ENCODE results near the gene AURKA. TPM values are rescaled to one million over a fixed set of nuclear protein-coding genes. Genes with fewer than 3 reads are reported as not detected.

The AURKA gene
- polyA plus RNA-seq, 1 donor (not counting 4 experiments of a cell fraction or from before 2014, with no cell fraction given) = 36.1 TPM

DNA sequence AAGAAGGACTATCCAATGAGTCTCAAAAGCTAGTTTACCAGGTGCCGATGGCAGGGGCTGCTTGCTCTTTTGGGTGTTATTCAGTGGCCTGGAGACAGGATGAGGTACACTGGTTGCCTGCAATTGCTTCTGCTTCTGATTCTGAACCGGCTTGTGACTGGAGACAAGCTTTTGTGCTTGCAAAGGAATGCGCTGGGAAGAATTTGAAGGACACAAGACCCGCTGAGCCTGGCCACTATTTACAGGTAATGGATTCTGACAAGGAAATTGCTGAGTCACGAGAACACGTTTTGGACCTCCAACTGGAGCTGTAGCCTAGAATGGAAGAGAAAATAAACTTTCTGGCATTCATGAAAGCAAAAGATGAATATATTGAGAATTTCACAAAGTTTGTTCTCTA, 5.8 kb downstream of the AURKA start:
- Histone ChIP-seq H3K4me2 (ENCODE audit: control insufficient read depth, extremely low read depth, insufficient read depth, low read depth, low read length) (no peak overlapping the region), H3K27ac (ENCODE audit: control insufficient read depth, insufficient read depth, low read length) (no peak overlapping the region), H2AFZ (ENCODE audit: control insufficient read depth, low read length) (no peak overlapping the region), H3K9me3 (ENCODE audit: control insufficient read depth, low read depth, low read length) (no peaks in the 10 kb centered on the region), H4K20me1 (ENCODE audit: control insufficient read depth, extremely low read depth, insufficient read depth, low read length) (no peaks in the 10 kb centered on the region), H3K9ac (ENCODE audit: control insufficient read depth, extremely low read depth, insufficient read depth, low read length) (no peak overlapping the region), H3K79me2 (ENCODE audit: control insufficient read depth, insufficient read depth, low read length) (peaks cover 56% of the 10 kb centered on the region), H3K4me1 (ENCODE audit: control insufficient read depth, extremely low read depth, insufficient read depth, low read length) (peaks cover 4% of the 10 kb centered on the region), H3K36me3 (ENCODE audit: control insufficient read depth in 2 of 2, extremely low read depth in 1 of 2, insufficient read depth in 2 of 2, low read length in 2 of 2) (peaks cover 7 to 13% of the 10 kb centered on the region in 2 experiments), H3K27me3 (ENCODE audit: control insufficient read depth, extremely low read depth, insufficient read depth, low read length) (no peaks in the 10 kb centered on the region), H3K9me1 (ENCODE audit: control insufficient read depth, extremely low read depth, insufficient read depth, low read length) (no peaks in the 10 kb centered on the region), H3K4me3 (ENCODE audit: control insufficient read depth in 2 of 3, extremely low read depth in 1 of 3, insufficient read depth in 2 of 3, low read depth in 1 of 3, low read length in 3 of 3) (no peak overlapping the region)
- dilution Hi-C loops (cut with MboI; ENCODE audit: extremely low pct_ligation_motif_present, low sequenced_read_pairs) = no loop called here
- FAIRE-seq (no peak), DNase-seq (ENCODE audit: low read depth, low spot score) (no peak)
- no peak for TF ChIP-seq EZH2 (IDR thresholded peaks at IDR 0.05; ENCODE audit: low read length)
- TF ChIP-seq, protein P1, sequence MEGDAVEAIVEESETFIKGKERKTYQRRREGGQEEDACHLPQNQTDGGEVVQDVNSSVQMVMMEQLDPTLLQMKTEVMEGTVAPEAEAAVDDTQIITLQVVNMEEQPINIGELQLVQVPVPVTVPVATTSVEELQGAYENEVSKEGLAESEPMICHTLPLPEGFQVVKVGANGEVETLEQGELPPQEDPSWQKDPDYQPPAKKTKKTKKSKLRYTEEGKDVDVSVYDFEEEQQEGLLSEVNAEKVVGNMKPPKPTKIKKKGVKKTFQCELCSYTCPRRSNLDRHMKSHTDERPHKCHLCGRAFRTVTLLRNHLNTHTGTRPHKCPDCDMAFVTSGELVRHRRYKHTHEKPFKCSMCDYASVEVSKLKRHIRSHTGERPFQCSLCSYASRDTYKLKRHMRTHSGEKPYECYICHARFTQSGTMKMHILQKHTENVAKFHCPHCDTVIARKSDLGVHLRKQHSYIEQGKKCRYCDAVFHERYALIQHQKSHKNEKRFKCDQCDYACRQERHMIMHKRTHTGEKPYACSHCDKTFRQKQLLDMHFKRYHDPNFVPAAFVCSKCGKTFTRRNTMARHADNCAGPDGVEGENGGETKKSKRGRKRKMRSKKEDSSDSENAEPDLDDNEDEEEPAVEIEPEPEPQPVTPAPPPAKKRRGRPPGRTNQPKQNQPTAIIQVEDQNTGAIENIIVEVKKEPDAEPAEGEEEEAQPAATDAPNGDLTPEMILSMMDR (optimal IDR thresholded peaks at IDR 0.05 in 1 of 3, IDR thresholded peaks at IDR 0.05 in 1 of 3, conservative IDR thresholded peaks at IDR 0.05 in 1 of 3; ENCODE audit: extremely low read depth in 1 of 3, insufficient read depth in 2 of 3, low read length in 3 of 3) = no peak

DNA sequence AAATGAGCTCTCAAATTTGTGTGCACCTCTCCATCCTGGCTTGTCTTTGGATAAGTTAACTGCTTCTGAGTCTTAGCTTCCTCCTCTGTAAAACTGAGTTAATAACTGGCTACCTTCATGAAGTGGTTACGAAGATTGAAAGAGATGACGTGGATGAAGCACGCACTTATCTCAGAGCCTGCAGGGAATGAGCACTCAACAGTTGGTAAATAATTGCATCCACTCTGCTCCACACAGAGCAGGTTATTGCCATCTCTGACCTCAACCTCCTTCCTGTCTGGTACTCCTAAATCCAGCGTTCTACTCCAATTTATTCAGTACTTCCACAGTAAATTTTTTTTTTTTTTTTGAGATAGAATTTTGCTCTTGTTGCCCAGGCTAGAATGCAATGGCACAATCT, 6.9 kb downstream of the AURKA start:
- no peaks in the 10 kb centered on the region for H3K4me1 ChIP-seq (ENCODE audit: control insufficient read depth, extremely low read depth, insufficient read depth, low read length)
- H3K9me3 ChIP-seq (ENCODE audit: control insufficient read depth, low read depth, low read length) = no peaks in the 10 kb centered on the region
- no peak overlapping the region for H3K27ac ChIP-seq (ENCODE audit: control insufficient read depth, insufficient read depth, low read length)
- no peak overlapping the region for H3K4me2 ChIP-seq (ENCODE audit: control insufficient read depth, extremely low read depth, insufficient read depth, low read depth, low read length)
- no peak overlapping the region for H3K4me3 ChIP-seq (ENCODE audit: control insufficient read depth in 2 of 3, extremely low read depth in 1 of 3, insufficient read depth in 2 of 3, low read depth in 1 of 3, low read length in 3 of 3)
- H3K9me1 ChIP-seq (ENCODE audit: control insufficient read depth, extremely low read depth, insufficient read depth, low read length) = no peaks in the 10 kb centered on the region
- H3K79me2 ChIP-seq (ENCODE audit: control insufficient read depth, insufficient read depth, low read length) = peaks cover 45% of the 10 kb centered on the region
- FAIRE-seq = no peak
- no peaks in the 10 kb centered on the region for H4K20me1 ChIP-seq (ENCODE audit: control insufficient read depth, extremely low read depth, insufficient read depth, low read length)
- H2AFZ ChIP-seq (ENCODE audit: control insufficient read depth, low read length) = no peak overlapping the region
- TF ChIP-seq, protein P1 (optimal IDR thresholded peaks at IDR 0.05 in 1 of 3, IDR thresholded peaks at IDR 0.05 in 1 of 3, conservative IDR thresholded peaks at IDR 0.05 in 1 of 3; ENCODE audit: extremely low read depth in 1 of 3, insufficient read depth in 2 of 3, low read length in 3 of 3) = no peak
- peaks cover 7 to 13% of the 10 kb centered on the region in 2 experiments for H3K36me3 ChIP-seq (ENCODE audit: control insufficient read depth in 2 of 2, extremely low read depth in 1 of 2, insufficient read depth in 2 of 2, low read length in 2 of 2)
- dilution Hi-C loops (cut with MboI; ENCODE audit: extremely low pct_ligation_motif_present, low sequenced_read_pairs) = no loop called here
- no peak overlapping the region for H3K9ac ChIP-seq (ENCODE audit: control insufficient read depth, extremely low read depth, insufficient read depth, low read length)
- no peak for DNase-seq (ENCODE audit: low read depth, low spot score)
- H3K27me3 ChIP-seq (ENCODE audit: control insufficient read depth, extremely low read depth, insufficient read depth, low read length) = no peaks in the 10 kb centered on the region
